NCI-H774 (cell line): Measurements from ENCODE around the gene ATOH8.
"Not testable (repeated sequence)": the region's sequence is repeated elsewhere in the genome, so short reads cannot be mapped to it uniquely, and the experiment has no call there.

ENCODE experiments used
- DNase-seq: peaks from one replicate; lab custom pipeline; 2025; lab: John Stamatoyannopoulos, UW

Gene ATOH8

DNA sequence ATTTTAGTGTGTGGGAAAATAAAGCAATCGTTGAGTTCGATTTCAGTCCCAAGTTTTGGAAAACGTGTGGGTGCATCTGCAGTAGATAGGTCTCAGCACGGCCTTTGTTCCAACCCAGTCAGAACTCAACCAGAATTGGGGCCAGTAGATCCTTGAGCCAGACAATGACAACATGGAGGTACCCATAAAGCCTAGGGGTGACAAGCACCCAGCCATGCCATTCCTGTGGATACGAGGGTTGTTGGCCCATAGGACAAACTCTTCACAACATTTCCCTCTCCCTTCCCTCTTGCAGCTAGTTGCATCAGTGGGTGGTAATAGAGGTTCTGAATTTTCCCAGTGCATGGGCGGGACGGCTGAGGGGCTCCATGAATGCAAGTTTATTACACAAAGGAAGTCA is 74.9 kb downstream of the ATOH8 start:
- no peak for DNase-seq

DNA sequence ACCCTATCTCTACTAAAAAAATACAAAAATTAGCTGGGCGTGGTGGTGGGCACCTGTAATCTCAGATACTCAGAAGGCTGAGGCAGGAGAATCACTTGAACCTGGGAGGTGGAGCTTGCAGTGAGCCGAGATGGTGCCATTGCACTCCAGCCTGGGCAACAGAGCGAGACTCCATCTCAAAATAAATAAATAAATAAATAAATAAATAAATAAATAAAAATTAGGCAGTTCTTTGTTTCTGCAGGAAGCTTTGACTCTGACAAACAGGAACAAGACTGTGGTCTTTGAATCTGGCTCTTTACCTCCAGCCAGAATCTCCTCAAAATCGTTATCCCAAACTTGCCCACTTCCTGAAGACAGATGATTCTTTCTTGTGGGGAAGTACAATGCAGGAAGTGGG is 75.6 kb downstream of the ATOH8 start:
- not testable (repeated sequence) for DNase-seq

- DNase-seq = no peak
Observed at GRCh38 chr2:85830645-85831044, 76.9 kb downstream of the ATOH8 start.

DNA sequence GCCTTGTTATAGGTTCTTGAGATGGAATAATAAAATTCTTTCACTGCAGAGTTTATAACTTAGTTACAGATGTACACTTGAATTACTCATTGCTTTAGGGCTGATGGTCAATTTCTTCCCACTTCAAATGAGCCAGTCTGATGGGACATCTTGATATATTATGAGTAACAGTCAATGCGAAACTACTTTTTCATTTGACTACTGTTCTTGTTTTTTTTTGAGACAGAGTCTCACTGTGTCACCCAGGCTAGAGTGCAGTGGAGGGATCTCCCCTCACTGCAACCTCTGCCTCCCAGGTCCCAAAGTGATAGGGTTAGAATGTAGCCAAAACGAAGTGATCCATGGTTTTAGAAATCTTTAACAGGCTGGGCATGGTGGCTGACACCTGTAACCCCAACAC is 77.9 kb downstream of the ATOH8 start:
- no peak for DNase-seq

DNA sequence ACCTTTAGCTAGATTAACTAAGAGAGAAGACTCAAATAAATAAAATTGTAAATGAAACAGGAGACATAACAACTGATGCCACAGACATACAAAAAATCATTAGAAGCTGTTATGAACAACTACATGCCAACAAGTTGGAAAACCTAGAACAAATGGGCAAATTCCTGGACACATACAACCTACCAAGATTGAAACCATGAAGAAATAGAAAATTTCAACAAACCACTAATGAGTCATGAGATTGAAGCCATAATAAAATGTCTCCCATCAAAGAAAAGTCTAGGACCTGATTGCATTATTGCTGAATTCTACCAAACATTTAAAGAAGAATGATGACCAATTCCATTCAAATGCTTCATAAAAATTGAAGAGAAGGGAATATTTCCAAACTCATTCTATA is 80.7 kb downstream of the ATOH8 start:
- no peak for DNase-seq
